ENCODE data around the gene PIP4K2C. TPM values are rescaled to one million over a fixed set of nuclear protein-coding genes. Genes with fewer than 3 reads are reported as not detected.

PIP4K2C gene
- 10 to 100 TPM; 41.0 to 62.9 (median 52.0) TPM for total RNA-seq
- 28.0 TPM for total RNA-seq (2013)

- peak within 1 kb of the TSS; percentile 72 for H3K27ac ChIP-seq (ENCODE audit: low read length)
- H3K27ac Mint-ChIP-seq = peak within 1 kb of the TSS; percentile 81 to 92
- no peaks in the 10 kb centered on the region for H3K9me3 Mint-ChIP-seq
- intact Hi-C loops (cut with micrococcal nuclease) = loop anchor here (2.0 to 5.0 kb wide), 2 partner anchors 14 to 151 kb away; partner anchors contain the start of gene DTX3
- TF ChIP-seq CTCF (IDR thresholded peaks at IDR 0.05) = no peak
- ATAC-seq (peak; percentile 93 to 96 (median 93)), DNase-seq (peak; percentile 68 to 92)
- peak within 1 kb of the TSS; percentile 92 for H3K4me3 Mint-ChIP-seq
- H3K4me1 Mint-ChIP-seq = peaks cover 36 to 39% of the 10 kb centered on the region in 2 donors
- peaks cover 3% of the 10 kb centered on the region for H3K27me3 ChIP-seq (ENCODE audit: control insufficient read depth, insufficient read depth, low read length)
- WGBS (ENCODE audit: insufficient coverage) = 1% methylated on average over 69 of the region's 69 CpGs
- no peaks in the 10 kb centered on the region for H3K9me3 ChIP-seq (ENCODE audit: control insufficient read depth, insufficient read depth, low read length)
- H3K27me3 Mint-ChIP-seq (ENCODE audit: low read depth in 2 of 2) = no peaks in the 10 kb centered on the region
- H3K36me3 Mint-ChIP-seq = no peaks in the 10 kb centered on the region
- H3K4me3 ChIP-seq (ENCODE audit: low read length) = peak within 1 kb of the TSS; percentile 86
- H3K36me3 ChIP-seq (ENCODE audit: control insufficient read depth, insufficient read depth, low read length) = peaks cover 10% of the 10 kb centered on the region
- H3K4me1 ChIP-seq (ENCODE audit: control insufficient read depth, insufficient read depth, low read length) = peaks cover 23% of the 10 kb centered on the region
Measured at GRCh38 chr12:57590864-57591781, at the start of gene PIP4K2C. TSS of gene PIP4K2C (plus strand) at chr12:57591192. CDS start at chr12:57591290, 98 bp downstream.

- DNase-seq (no peak), ATAC-seq (no peak)
- intact Hi-C loops (cut with micrococcal nuclease) = no loop called here
- 82% methylated on average over 1 of the region's 2 CpGs for WGBS (ENCODE audit: insufficient coverage)
- peaks cover 12% of the 10 kb centered on the region for H3K4me1 ChIP-seq (ENCODE audit: control insufficient read depth, insufficient read depth, low read length)
- no peak overlapping the region for H3K4me3 ChIP-seq (ENCODE audit: low read length)
- H3K36me3 ChIP-seq (ENCODE audit: control insufficient read depth, insufficient read depth, low read length) = peaks cover 14% of the 10 kb centered on the region
- H3K27ac ChIP-seq (ENCODE audit: low read length) = no peak overlapping the region
- peaks cover 18 to 35% of the 10 kb centered on the region in 2 donors for H3K4me1 Mint-ChIP-seq
- H3K27me3 ChIP-seq (ENCODE audit: control insufficient read depth, insufficient read depth, low read length) = no peaks in the 10 kb centered on the region
- no peak overlapping the region for H3K4me3 Mint-ChIP-seq
- no peak for TF ChIP-seq CTCF (IDR thresholded peaks at IDR 0.05)
- H3K36me3 Mint-ChIP-seq = no peaks in the 10 kb centered on the region
- H3K27ac Mint-ChIP-seq = no peak overlapping the region
- H3K9me3 Mint-ChIP-seq = no peaks in the 10 kb centered on the region
- no peaks in the 10 kb centered on the region for H3K27me3 Mint-ChIP-seq (ENCODE audit: low read depth in 2 of 2)
- no peaks in the 10 kb centered on the region for H3K9me3 ChIP-seq (ENCODE audit: control insufficient read depth, insufficient read depth, low read length)
Measured at GRCh38 chr12:57541717-57542116, 49.3 kb upstream of the PIP4K2C start.

- TF ChIP-seq CTCF (IDR thresholded peaks at IDR 0.05) = no peak
- Mint-ChIP-seq H3K9me3 (no peaks in the 10 kb centered on the region), H3K4me3 (no peak overlapping the region), H3K4me1 (peaks cover 27 to 37% of the 10 kb centered on the region in 2 donors), H3K27ac (peak overlapping the region in 1 of 2 donors; percentile 48), H3K36me3 (no peaks in the 10 kb centered on the region), H3K27me3 (ENCODE audit: low read depth in 2 of 2) (peaks cover 1 to 3% of the 10 kb centered on the region in 2 donors)
- no peak for ATAC-seq
- H3K27ac ChIP-seq (ENCODE audit: low read length) = no peak overlapping the region
- peaks cover 7% of the 10 kb centered on the region for H3K36me3 ChIP-seq (ENCODE audit: control insufficient read depth, insufficient read depth, low read length)
- peaks cover 16% of the 10 kb centered on the region for H3K4me1 ChIP-seq (ENCODE audit: control insufficient read depth, insufficient read depth, low read length)
- H3K9me3 ChIP-seq (ENCODE audit: control insufficient read depth, insufficient read depth, low read length) = no peaks in the 10 kb centered on the region
- no peak overlapping the region for H3K4me3 ChIP-seq (ENCODE audit: low read length)
- DNase-seq = no peak
- no peaks in the 10 kb centered on the region for H3K27me3 ChIP-seq (ENCODE audit: control insufficient read depth, insufficient read depth, low read length)
- intact Hi-C loops (cut with micrococcal nuclease) = no loop called here
- 51% methylated on average over 2 of the region's 2 CpGs for WGBS (ENCODE audit: insufficient coverage)
Measured at GRCh38 chr12:57543581-57543980, 47.4 kb upstream of the PIP4K2C start.
